AG08396 (cell line): ENCODE data around the gene PLB1.
A peak's percentile ranks its signal among the peaks of the same experiment; 100 is the strongest.

Source experiments
- DNase-seq: peaks from one replicate; pipeline ENCODE4 v3.0.0; 2012; ENCODE audit warnings: low spot score, mixed read lengths

Gene PLB1

DNA sequence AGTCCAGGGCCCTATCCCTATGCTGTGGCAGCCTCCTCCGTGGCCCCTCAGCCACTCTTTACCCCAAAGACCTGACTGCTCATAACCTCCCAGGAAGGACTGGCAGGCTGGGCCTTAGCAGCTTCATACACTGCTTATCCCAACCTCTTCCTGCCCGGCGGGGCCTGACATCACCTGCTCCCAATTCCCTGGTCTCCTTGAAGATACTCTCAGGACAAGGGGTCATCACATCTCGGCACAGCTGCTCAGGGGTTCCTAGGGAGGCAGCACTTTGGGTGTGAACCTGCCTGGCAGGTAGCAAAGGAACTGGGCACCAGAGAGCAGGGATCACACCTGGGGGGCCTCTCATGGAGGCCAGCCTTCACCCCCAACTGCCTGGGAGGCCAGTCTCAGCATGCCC lies 68.5 kb downstream of the PLB1 start:
- no peak for DNase-seq

- no peak for DNase-seq
Observed at GRCh38 chr2:28565033-28565432, 69.2 kb downstream of the PLB1 start.

- no peak for DNase-seq
Observed at GRCh38 chr2:28565720-28566295, 69.9 kb downstream of the PLB1 start.

DNA sequence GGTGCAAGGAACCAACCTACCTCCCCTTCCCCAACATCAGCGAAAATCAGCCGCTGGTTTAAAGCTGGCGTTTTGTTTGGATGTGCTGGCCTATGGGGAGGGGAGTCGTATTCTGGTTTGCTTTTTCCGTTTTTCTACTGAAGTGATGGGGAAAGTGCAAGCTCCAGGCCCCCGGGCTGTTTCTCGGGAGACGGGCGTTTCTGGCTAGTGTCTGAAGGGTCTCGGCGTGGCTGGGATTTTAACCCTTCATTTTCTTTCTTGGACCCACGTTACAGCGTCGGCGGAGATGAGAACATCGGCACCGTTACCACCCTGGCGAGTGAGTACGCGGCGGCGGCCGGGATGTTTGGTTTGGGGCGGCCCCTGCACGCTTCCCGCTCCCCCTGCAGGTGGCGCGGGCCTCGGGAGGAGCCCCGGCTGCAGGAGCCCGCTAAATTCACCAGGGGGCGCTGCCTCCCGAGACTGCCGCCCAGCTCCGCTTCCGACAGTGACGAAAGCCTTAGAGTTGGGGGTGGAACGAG lies 70.7 kb downstream of the PLB1 start:
- DNase-seq, result peak; percentile 94

DNA sequence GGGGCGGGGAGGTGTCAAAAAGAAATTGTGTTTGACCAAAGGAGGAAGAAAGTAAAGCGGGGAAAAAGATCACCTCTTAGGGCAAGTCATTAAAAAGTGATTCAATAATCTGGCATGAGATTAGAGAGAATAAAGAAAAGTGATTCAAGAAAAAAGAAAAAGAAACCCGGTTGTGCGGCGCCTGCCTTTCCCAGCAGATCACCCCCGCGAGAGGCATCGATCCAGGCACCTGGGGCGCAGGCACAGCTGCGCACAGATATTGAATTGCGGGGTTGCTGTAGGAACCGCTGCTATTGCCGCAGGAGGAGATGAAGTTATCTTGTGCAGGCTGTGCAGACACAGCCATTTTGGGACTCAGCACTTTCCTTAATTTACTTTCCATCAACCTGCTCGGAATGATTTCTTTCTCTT lies 71.2 kb downstream of the PLB1 start:
- peak; percentile 35 for DNase-seq

DNA sequence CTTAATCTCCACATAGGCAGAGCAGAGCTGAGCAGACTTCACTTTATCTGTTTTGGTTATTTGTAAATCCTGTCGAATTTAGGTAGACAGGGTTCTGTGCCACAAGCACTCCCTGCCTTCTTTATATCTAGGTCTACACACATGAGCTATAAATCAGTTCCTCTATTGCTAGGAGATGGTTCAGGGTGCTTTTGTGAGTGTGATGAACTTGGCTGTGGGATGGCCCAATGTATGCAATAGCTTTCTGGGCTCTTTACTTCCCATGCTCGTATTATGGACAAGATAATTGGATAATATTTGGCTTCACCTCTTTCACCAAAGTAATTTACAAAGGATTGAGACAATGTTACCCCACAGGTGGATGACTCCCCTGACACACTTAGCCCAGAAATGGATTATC lies 72.2 kb downstream of the PLB1 start:
- no peak for DNase-seq

DNA sequence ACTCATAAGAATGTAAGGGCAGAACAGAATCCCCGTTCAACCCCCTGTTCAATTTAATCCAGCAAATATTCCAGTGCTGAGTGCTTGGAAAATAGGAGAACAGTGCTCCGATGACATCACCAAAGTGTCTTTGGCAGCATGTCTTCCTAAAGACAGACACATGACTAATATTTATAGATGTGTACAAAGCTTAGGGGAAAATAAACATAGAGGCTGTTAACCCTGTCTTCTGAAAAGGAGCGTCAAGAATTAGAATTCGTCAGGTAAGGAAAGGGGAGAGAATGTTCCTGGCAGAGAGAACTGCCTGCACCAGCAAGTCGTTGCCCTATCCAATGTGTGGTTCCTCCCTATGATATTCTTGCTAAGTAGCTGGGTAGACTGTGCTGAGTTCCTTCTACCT lies 72.7 kb downstream of the PLB1 start:
- DNase-seq, result no peak

DNA sequence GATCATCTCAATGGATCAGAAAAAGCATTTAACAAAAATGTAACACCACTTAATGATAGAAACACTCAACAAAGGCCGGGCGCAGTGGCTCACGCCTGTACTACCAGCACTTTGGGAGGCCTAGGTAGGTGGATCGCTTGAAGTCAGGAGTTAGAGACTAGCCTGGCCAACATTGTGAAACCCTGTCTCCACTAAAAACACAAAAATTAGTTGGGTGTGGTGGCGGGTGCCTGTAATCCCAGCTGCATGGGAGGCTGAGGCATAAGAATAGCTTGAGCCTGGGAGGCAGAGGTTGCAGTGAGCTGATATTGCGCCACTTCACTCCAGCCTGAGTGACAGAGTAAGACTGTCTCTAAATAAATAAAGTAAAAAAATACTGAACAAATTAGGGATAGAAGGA lies 74.6 kb downstream of the PLB1 start:
- DNase-seq, result no peak

DNA sequence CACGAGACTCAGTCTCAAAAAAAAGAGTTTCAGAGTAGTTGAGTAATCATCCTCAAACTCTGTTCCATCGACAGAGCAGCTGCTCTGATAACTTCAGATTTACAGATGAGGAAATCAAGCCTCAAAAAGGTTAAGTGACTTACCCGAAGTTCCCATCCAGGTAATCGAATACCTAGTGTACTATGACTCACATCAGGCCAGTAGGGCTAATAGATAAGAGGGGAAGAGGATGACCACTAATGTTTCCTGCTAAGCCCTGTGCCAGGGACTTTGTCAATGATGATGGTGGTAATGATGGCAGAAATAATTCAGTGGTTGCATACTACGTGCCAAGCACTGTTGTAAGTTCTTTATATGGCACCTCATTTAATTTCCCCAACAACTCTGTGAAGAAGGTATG lies 80.9 kb downstream of the PLB1 start:
- no peak for DNase-seq

DNA sequence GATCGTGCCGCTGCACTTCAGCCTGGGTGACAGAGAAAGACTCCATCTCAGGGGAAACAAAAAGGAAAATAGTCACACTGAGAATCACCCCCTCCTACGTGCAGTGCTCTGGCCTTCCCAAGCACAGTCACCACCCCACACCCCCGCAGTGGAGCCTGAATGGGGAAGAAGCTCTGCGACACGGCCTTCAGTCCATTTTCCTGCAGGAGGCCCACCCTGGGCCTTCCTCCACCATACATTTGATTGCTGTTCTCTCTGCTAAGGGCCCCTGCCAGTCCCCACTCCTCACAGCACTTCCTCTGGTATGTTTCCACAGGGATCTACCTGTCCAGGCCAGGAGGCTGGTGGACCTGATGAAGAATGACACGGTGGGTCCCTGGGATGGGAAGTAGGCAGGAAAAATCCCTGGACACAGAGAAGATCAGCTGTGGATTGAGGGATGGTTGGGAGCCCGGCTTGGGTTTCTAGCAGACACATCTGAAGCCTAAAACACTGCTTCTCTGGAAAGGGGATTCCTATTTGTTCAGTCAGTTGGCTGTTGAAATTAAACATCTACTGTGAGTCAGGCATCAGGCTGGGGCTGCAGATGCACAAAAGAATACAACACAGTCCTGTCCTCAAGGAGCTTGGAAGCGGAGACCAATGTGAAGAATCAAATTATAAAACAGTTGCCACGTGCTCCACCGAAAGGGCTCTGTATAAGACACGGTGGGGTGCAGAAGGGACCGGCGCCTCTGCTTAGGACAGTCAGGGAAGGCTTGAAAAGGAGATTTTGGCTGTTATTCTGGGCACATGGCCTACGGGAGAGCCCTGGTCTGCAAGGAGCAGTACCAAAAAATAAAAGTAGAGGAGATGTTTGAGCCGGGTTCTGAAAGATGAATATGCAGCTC lies 82.2 kb downstream of the PLB1 start:
- DNase-seq, result no peak

- DNase-seq, result no peak
Observed at GRCh38 chr2:28578774-28579173, 82.9 kb downstream of the PLB1 start.

- DNase-seq, result no peak
Observed at GRCh38 chr2:28579606-28580005, 83.7 kb downstream of the PLB1 start.

DNA sequence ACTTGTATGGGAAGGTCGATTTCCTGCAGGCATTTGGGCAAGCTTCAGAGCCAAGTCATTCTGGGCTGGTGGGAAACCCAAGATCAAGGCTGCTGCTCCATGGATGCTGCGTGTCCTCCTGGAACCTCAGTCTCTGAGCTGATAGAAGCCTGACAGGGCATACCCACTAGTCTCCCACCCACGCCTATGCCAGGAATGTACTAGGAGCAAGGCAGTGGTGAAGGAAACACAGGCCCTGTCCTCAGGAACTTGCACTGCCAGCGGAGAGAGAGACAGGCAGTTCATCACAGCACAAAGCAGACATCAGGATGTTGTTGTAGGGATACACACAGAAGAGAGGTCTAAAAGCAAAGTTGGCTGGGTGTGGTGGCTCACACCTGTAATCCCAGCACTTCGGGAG lies 84.2 kb downstream of the PLB1 start:
- DNase-seq, result no peak

GRCh38 chr2:28581312-28581711 lies 85.5 kb downstream of the PLB1 start:
- DNase-seq, result no peak

DNA sequence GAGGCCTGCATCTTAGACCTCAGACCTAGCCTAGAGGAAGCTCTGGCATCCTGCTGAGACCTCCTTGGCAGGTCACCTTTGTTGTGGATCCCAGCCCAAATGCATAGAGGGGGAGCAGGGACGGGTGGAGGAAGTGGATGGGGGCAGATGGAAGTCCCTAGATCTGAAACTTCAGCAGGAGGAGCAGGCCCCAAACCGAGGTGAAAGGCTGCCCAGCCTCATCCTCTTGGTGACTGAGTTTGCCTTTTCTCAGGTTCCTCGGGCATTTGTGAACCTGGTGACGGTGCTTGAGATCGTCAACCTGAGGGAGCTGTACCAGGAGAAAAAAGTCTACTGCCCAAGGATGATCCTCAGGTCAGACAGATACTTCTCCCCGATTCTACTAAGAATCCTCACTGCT lies 86.3 kb downstream of the PLB1 start:
- no peak for DNase-seq

DNA sequence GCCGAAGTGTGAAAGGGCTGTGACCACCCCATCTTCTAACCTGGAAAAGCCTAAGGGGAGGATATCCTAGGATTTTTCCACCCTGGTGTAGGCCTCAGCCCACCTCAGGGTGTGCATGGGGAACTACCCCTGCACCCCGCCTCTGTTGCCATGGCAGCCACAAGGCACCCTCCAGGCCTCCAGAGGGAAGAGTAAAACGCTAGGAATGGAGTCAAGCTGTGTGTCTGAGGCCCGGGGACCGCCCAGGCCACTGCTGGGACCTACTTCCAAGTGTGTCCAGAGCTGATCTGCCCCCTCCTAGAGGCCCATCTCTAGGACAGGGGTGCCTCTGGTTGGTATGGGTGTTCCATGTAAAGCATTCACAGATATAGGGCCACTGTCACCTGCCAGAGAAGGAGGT lies 86.7 kb downstream of the PLB1 start:
- DNase-seq, result no peak

DNA sequence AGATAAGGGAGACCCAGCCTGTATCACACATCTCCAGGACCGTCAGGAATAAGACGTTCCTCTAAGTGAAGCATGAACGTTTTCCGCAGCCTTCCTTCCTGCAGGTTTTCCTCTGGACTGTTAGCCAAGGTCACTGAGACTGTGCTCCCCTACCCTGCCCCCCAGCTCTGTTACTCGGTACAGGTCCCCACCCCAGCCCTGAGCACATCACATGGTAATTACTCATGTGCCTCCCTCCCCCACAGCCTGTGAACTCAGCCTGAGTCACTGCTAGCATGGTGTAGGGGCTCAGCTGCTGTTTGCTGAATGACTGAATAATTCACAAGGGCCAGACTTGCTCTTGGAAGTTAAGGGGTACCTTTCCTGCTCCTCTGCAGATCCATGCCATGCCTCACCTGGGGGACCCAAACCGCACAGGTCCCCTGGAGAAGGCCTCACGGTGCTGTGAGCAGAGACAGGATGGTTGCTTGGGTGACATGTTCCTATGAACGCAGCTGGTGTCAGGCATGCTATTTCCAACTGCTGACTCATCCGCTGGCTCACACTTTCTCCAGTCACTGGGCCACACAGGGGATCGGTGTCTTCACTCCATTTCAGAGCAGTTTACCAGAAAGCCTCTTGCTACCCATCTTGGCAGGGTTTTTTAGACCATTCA lies 88.2 kb downstream of the PLB1 start:
- DNase-seq, result peak; percentile 88

GRCh38 chr2:28586867-28587266 lies 91.0 kb downstream of the PLB1 start:
- no peak for DNase-seq

- no peak for DNase-seq
Observed at GRCh38 chr2:28587526-28588291, 91.8 kb downstream of the PLB1 start.

DNA sequence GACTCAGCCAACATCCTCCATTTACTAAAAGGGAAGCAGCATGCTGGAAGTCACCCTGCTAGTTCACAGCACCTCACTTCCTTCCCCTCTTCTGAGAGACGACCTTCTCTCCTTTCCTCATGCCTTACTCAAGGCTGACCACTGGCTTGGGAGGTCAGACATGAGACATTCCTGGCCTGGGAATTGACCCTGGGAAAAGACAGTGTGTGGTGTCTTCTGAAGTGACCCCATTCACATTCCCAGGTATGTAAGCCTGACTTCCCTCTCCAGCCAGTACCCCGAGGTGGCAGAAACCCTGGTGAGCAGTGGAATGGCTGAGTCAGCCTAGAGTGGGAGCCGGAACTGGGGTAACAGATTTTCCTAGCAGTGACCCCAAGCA lies 92.4 kb downstream of the PLB1 start:
- DNase-seq, result no peak

- no peak for DNase-seq
Observed at GRCh38 chr2:28589746-28590463, 94.0 kb downstream of the PLB1 start.
